Suprapubic skin (tissue), 3 donors: ENCODE measurements around the gene DNMT3A.

Source experiments
- EP300 ChIP-seq: sonication (generic); formaldehyde crosslinking; IDR thresholded peaks from one replicate; pipeline ENCODE4 v1.6.1; 2017; ENCODE audit warnings: antibody characterized with exemption
- POLR2A ChIP-seq, 2 donors: fragments of 450-650 bp; IDR thresholded peaks; one replicate each; pipeline ENCODE4 v1.6.1; 2017; ENCODE audit warnings: antibody characterized with exemption in 2 of 2, mild to moderate bottlenecking in 2 of 2, moderate library complexity in 2 of 2
- TF ChIP-seq, protein P1 (sequence below), 2 donors: fragments of 200-600 bp in 1 of 2; fragments of 450-650 bp in 1 of 2; sonication (generic) in 1 of 2; IDR thresholded peaks; one replicate each; pipeline ENCODE4 v1.5.1; 2016 to 2019; ENCODE audit warnings: antibody characterized with exemption in 2 of 2, mild to moderate bottlenecking in 1 of 2, moderate library complexity in 1 of 2

DNA sequence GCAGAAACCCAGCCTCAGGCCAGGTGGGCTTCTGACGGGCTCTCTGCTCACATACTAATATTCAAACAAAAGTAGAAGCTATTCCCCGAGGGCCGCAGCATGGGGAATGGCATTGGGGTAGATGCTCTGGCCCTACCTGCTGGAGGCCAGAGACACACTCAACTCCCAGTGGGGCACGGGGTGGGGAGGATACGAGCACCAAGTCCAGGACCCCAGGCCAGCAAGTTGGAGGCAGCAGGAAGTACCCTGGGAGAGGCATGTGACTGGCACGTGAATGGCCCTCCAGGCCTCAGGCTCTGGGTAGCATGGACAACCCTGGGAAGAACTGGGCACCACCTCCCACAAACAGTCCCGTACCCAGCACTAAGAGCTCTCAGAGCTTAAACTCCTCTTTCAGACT, 3.8 kb downstream of the DNMT3A start:
- TF ChIP-seq, protein P1, sequence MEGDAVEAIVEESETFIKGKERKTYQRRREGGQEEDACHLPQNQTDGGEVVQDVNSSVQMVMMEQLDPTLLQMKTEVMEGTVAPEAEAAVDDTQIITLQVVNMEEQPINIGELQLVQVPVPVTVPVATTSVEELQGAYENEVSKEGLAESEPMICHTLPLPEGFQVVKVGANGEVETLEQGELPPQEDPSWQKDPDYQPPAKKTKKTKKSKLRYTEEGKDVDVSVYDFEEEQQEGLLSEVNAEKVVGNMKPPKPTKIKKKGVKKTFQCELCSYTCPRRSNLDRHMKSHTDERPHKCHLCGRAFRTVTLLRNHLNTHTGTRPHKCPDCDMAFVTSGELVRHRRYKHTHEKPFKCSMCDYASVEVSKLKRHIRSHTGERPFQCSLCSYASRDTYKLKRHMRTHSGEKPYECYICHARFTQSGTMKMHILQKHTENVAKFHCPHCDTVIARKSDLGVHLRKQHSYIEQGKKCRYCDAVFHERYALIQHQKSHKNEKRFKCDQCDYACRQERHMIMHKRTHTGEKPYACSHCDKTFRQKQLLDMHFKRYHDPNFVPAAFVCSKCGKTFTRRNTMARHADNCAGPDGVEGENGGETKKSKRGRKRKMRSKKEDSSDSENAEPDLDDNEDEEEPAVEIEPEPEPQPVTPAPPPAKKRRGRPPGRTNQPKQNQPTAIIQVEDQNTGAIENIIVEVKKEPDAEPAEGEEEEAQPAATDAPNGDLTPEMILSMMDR (IDR thresholded peaks at IDR 0.05) = no peak
- TF ChIP-seq POLR2A (IDR thresholded peaks at IDR 0.05) = no peak
- no peak for TF ChIP-seq EP300
